ENCODE data around the gene ABCC1. TPM values are rescaled to one million over a fixed set of nuclear protein-coding genes. Genes with fewer than 3 reads are reported as not detected.

The ABCC1 gene
- total and polyA plus RNA-seq, 2 of the 4 experiments (the other 2 are of a cell fraction): 39.4 to 66.0 TPM

GRCh38 chr16:15946257-15947044 lies 3.0 kb upstream of the ABCC1 start:
- Histone ChIP-seq H2BK5ac (ENCODE audit: low read depth, low read length, poor library complexity, severe bottlenecking) (peak overlapping the region; percentile 95), H3K4me2 (ENCODE audit: low read depth, low read length) (peak overlapping the region; percentile 62), H3K9ac (ENCODE audit: low read depth, low read length) (peak overlapping the region; percentile 20), H3K18ac (ENCODE audit: low read depth, low read length) (peak overlapping the region; percentile 89), H4K91ac (ENCODE audit: insufficient read depth, low read depth, low read length) (peak overlapping the region; percentile 98), H3K27me3 (ENCODE audit: control insufficient read depth, insufficient read depth, low read length) (no peaks in the 10 kb centered on the region), H3K4me3 (ENCODE audit: insufficient read depth, low read depth, low read length) (no peak overlapping the region), H4K20me1 (ENCODE audit: insufficient read depth, low read length) (peaks cover 13% of the 10 kb centered on the region; the same call in 1 of the 2 replicates), H4K5ac (ENCODE audit: low read depth, low read length) (peak overlapping the region; percentile 76), H3K36me3 (ENCODE audit: control insufficient read depth, insufficient read depth, low read length) (no peaks in the 10 kb centered on the region), H3K56ac (ENCODE audit: extremely low read depth, insufficient read depth, low read length) (peak overlapping the region; percentile 84), H3K9me1 (ENCODE audit: insufficient read depth, low read length) (peaks cover 10% of the 10 kb centered on the region; the same call in 1 of the 2 replicates), H3K23ac (ENCODE audit: low read depth, low read length) (peak overlapping the region; percentile 75), H2AK5ac (ENCODE audit: low read depth, low read length) (peak overlapping the region; percentile 95), H3K14ac (replicated peaks; ENCODE audit: low read depth, low read length) (peak overlapping the region; percentile 73), H3K27ac (ENCODE audit: insufficient read depth, low read length) (peak overlapping the region; percentile 95), H4K8ac (ENCODE audit: low read depth in 2 of 2, low read length in 2 of 2) (peak overlapping the region; percentile 31 to 90), H3K9me3 (ENCODE audit: control insufficient read depth, insufficient read depth, low read length) (no peaks in the 10 kb centered on the region), H2BK20ac (ENCODE audit: low read depth, low read length) (peak overlapping the region; percentile 95), H3K4ac (ENCODE audit: low read depth, low read length) (peak overlapping the region; percentile 94), H3K4me1 (ENCODE audit: control insufficient read depth, insufficient read depth, low read length) (peaks cover 18% of the 10 kb centered on the region), H2BK120ac (ENCODE audit: low read depth, low read length) (peak overlapping the region; percentile 94), H2AK9ac (replicated peaks; ENCODE audit: low read depth, low read length, poor library complexity) (peak overlapping the region; percentile 90), H2BK15ac (ENCODE audit: low read depth, low read length) (peak overlapping the region; percentile 94; the same call in 2 of the 3 replicates), H3K79me1 (ENCODE audit: low read depth in 1 of 2, low read length in 2 of 2) (peaks cover 4 to 22% of the 10 kb centered on the region in 2 experiments; a peak in 3 of 4 replicates), H2AFZ (replicated peaks; ENCODE audit: low read length, poor library complexity) (peak overlapping the region; percentile 74)
- intact Hi-C loops (cut with micrococcal nuclease): loop anchor here (5.0 to 10.0 kb wide), 2 partner anchors 69 to 172 kb away; no protein-coding TSS in a partner anchor
- WGBS, 2 experiments (ENCODE audit: extremely low coverage in 2 of 2, insufficient read length in 1 of 2): 49% methylated on average over 3 of the region's 10 CpGs; no CpG with 5 or more reads in 1 of the 2 experiments
- CTCF ChIA-PET: interaction anchor here (1.1 kb wide), 1 partner anchor 72 kb away, joined by 3 read pairs; no protein-coding TSS in a partner anchor
- dilution Hi-C loops (cut with HindIII; ENCODE audit: low sequenced_read_pairs, unreplicated experiment): no loop called here
- DNase-seq: peak; percentile 91
- POLR2A ChIA-PET (ENCODE audit: unreplicated experiment): no interaction called here
- BruUV-seq (replicated peaks): no TSS peak
- in situ Hi-C loops (cut with MboI; ENCODE audit: low sequenced_read_pairs): no loop called here
- ATAC-seq (ENCODE audit: low read depth): peak; percentile 64
- TF ChIP-seq FOS (IDR thresholded peaks at IDR 0.05; ENCODE audit: low read depth, low read length) (peak; percentile 83), RFX5 (IDR thresholded peaks at IDR 0.05; ENCODE audit: low read depth, low read length) (no peak), RCOR1 (IDR thresholded peaks at IDR 0.05; ENCODE audit: insufficient replicate concordance, low read length) (peak; percentile 37), RAD21 (IDR thresholded peaks at IDR 0.05; ENCODE audit: low read length) (peak; percentile 29; the same call in 1 of the 2 replicates), MXI1 (IDR thresholded peaks at IDR 0.05; ENCODE audit: borderline replicate concordance, low read depth, low read length) (no peak), USF2 (IDR thresholded peaks at IDR 0.05; ENCODE audit: low read depth, low read length) (no peak), POLR2A (IDR thresholded peaks at IDR 0.05; ENCODE audit: low read depth, low read length) (no peak), MAFK (IDR thresholded peaks at IDR 0.05; ENCODE audit: low read depth, low read length) (no peak), BHLHE40 (IDR thresholded peaks at IDR 0.05; ENCODE audit: low read depth, low read length) (peak; percentile 83), SMC3 (IDR thresholded peaks at IDR 0.05; ENCODE audit: low read depth, low read length) (peak; percentile 11), ELK1 (IDR thresholded peaks at IDR 0.05; ENCODE audit: borderline replicate concordance, low read depth, low read length) (no peak), MAZ (IDR thresholded peaks at IDR 0.05; ENCODE audit: borderline replicate concordance, low read depth, low read length) (no peak), CTCF (conservative IDR thresholded peaks at IDR 0.05; ENCODE audit: low read depth, low read length) (peak; percentile 7; the same call in 1 of the 2 replicates)

Measured in IMR-90 (cell line).